MM.1S (cell line): ENCODE data around the gene SLC39A9.

Experiments
- DNase-seq: peaks from one replicate; pipeline ENCODE4 v3.0.0-alpha.2; 2015
- H2AFZ ChIP-seq: fragments of 300-600 bp; sonication (generic); 2 replicates; pipeline ENCODE4 v1.6.0; 2016; ENCODE audit warnings: antibody characterized with exemption, low read length
- H3F3A ChIP-seq: fragments of 300-600 bp; sonication (generic); 2 replicates; pipeline ENCODE4 v1.6.1; 2016; ENCODE audit warnings: mild to moderate bottlenecking, antibody characterized with exemption, low read length, moderate library complexity, mixed read lengths; ENCODE audit not compliant: insufficient read depth
- H3K27ac ChIP-seq: fragments of 300-600 bp; sonication (generic); 2 replicates; pipeline ENCODE4 v1.5.1; 2016; ENCODE audit warnings: mild to moderate bottlenecking, low read length
- H3K27me3 ChIP-seq: fragments of 300-600 bp; sonication (generic); replicated peaks from 2 replicates; pipeline ENCODE4 v1.6.0; 2016; ENCODE audit warnings: low read length; ENCODE audit not compliant: insufficient read depth
- H3K36me3 ChIP-seq: fragments of 300-600 bp; sonication (generic); replicated peaks from 2 replicates; pipeline ENCODE4 v1.6.1; 2016; ENCODE audit warnings: mild to moderate bottlenecking, low read length, mixed read lengths; ENCODE audit not compliant: insufficient read depth
- H3K4me1 ChIP-seq: fragments of 300-600 bp; sonication (generic); 2 replicates; pipeline ENCODE4 v1.6.1; 2016; ENCODE audit warnings: low read length, mixed read lengths
- H3K4me2 ChIP-seq: fragments of 300-600 bp; sonication (generic); 2 replicates; pipeline ENCODE4 v1.6.0; 2016; ENCODE audit warnings: low read depth, low read length
- H3K4me3 ChIP-seq: fragments of 300-600 bp; sonication (generic); 2 replicates; pipeline ENCODE4 v1.5.1; 2016; ENCODE audit warnings: low read length, mixed read lengths
- H3K79me2 ChIP-seq: fragments of 300-600 bp; sonication (generic); 2 replicates; pipeline ENCODE4 v1.6.1; 2016; ENCODE audit warnings: mixed run types, low read length, mixed read lengths
- H3K9ac ChIP-seq: fragments of 300-600 bp; sonication (generic); 2 replicates; pipeline ENCODE4 v1.6.1; 2016; ENCODE audit warnings: low read length, mixed read lengths
- H3K9me2 ChIP-seq: fragments of 300-600 bp; sonication (generic); replicated peaks from 2 replicates; pipeline ENCODE4 v1.6.1; 2016; ENCODE audit warnings: mild to moderate bottlenecking, low read length, mixed read lengths; ENCODE audit not compliant: insufficient read depth
- H3K9me3 ChIP-seq: fragments of 300-600 bp; sonication (generic); replicated peaks from 2 replicates; pipeline ENCODE4 v1.6.1; 2016; ENCODE audit warnings: mild to moderate bottlenecking, low read length, mixed read lengths; ENCODE audit not compliant: insufficient read depth
- H4K20me1 ChIP-seq: fragments of 300-600 bp; sonication (generic); 2 replicates; pipeline ENCODE4 v1.6.1; 2016; ENCODE audit warnings: mild to moderate bottlenecking, low read length, moderate library complexity, mixed read lengths; ENCODE audit not compliant: insufficient read depth
- CTCF ChIP-seq: fragments of 300-600 bp; sonication (generic); IDR thresholded peaks from 2 replicates; pipeline ENCODE4 v1.5.1; 2016; ENCODE audit warnings: antibody characterized with exemption, low read length, mixed read lengths
- EZH2 ChIP-seq: fragments of 300-600 bp; sonication (generic); optimal IDR thresholded peaks from 2 replicates; pipeline ENCODE3; 2017; ENCODE audit warnings: low read depth, mild to moderate bottlenecking, antibody characterized with exemption, low read length, mixed read lengths
- EZH2phosphoT487 ChIP-seq: fragments of 300-600 bp; sonication (generic); IDR thresholded peaks from 2 replicates; pipeline ENCODE4 v1.6.1; 2018; ENCODE audit warnings: antibody characterized with exemption, low read length

Gene SLC39A9

GRCh38 chr14:69366761-69367160 lies 31.7 kb upstream of the SLC39A9 start:
- no peak overlapping the region for H3K9ac ChIP-seq
- no peak overlapping the region for H3K4me2 ChIP-seq
- no peaks in the 10 kb centered on the region for H3K79me2 ChIP-seq
- H3K9me2 ChIP-seq, result no peaks in the 10 kb centered on the region
- no peak overlapping the region for H3K27ac ChIP-seq
- H3K27me3 ChIP-seq, result no peaks in the 10 kb centered on the region
- H3K4me1 ChIP-seq, result no peaks in the 10 kb centered on the region
- DNase-seq, result no peak
- H3K4me3 ChIP-seq, result no peak overlapping the region
- H2AFZ ChIP-seq, result no peak overlapping the region
- H3K36me3 ChIP-seq, result no peaks in the 10 kb centered on the region
- no peaks in the 10 kb centered on the region for H3F3A ChIP-seq
- no peaks in the 10 kb centered on the region for H3K9me3 ChIP-seq
- H4K20me1 ChIP-seq, result no peaks in the 10 kb centered on the region
- TF ChIP-seq CTCF, result no peak
- TF ChIP-seq EZH2, result no peak
- no peak for TF ChIP-seq EZH2phosphoT487

- no peaks in the 10 kb centered on the region for H3F3A ChIP-seq
- H3K4me2 ChIP-seq, result no peak overlapping the region
- no peaks in the 10 kb centered on the region for H3K9me2 ChIP-seq
- no peak overlapping the region for H2AFZ ChIP-seq
- H3K27ac ChIP-seq, result no peak overlapping the region
- no peak overlapping the region for H3K4me3 ChIP-seq
- no peaks in the 10 kb centered on the region for H3K27me3 ChIP-seq
- DNase-seq, result no peak
- H3K36me3 ChIP-seq, result no peaks in the 10 kb centered on the region
- H4K20me1 ChIP-seq, result no peaks in the 10 kb centered on the region
- no peaks in the 10 kb centered on the region for H3K4me1 ChIP-seq
- no peaks in the 10 kb centered on the region for H3K9me3 ChIP-seq
- H3K79me2 ChIP-seq, result no peaks in the 10 kb centered on the region
- no peak for TF ChIP-seq EZH2phosphoT487
- TF ChIP-seq EZH2, result no peak
- no peak for TF ChIP-seq CTCF
- H3K9ac ChIP-seq, result no peak overlapping the region
Observed at GRCh38 chr14:69368381-69368780, 30.1 kb upstream of the SLC39A9 start.

DNA sequence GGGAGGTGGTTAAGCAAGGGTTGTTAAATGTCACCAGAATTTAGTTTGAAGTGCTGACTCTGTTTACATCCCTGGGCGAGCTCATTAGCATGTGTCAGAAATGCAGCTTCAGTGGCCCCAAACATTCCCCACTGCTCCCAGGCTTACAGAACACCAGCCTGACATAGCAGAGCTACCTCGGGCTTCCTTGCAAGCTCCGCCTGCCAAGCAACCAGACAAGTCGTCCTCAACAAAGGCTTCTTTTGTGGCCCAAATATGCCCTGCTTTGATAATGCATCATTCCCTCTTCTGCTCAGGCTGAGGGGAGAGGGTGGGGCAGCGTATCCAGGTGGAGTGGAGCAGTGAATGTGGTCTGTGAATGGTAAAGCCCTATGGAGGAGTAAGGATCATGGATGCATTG lies 28.4 kb upstream of the SLC39A9 start:
- no peaks in the 10 kb centered on the region for H3F3A ChIP-seq
- H3K36me3 ChIP-seq, result no peaks in the 10 kb centered on the region
- no peak overlapping the region for H3K4me2 ChIP-seq
- H3K4me3 ChIP-seq, result no peak overlapping the region
- H3K9me2 ChIP-seq, result no peaks in the 10 kb centered on the region
- no peak overlapping the region for H3K27ac ChIP-seq
- TF ChIP-seq EZH2, result no peak
- no peak for TF ChIP-seq EZH2phosphoT487
- no peak for TF ChIP-seq CTCF
- H4K20me1 ChIP-seq, result no peaks in the 10 kb centered on the region
- no peak overlapping the region for H2AFZ ChIP-seq
- H3K79me2 ChIP-seq, result no peaks in the 10 kb centered on the region
- DNase-seq, result no peak
- H3K9me3 ChIP-seq, result no peaks in the 10 kb centered on the region
- no peaks in the 10 kb centered on the region for H3K27me3 ChIP-seq
- H3K9ac ChIP-seq, result no peak overlapping the region
- H3K4me1 ChIP-seq, result no peaks in the 10 kb centered on the region
